ENCODE measurements around the gene MMP2. TPM values are rescaled to one million over a fixed set of nuclear protein-coding genes. Genes with fewer than 3 reads are reported as not detected.

The MMP2 gene
- total RNA-seq, 1 donor from 2014 or later = 452 TPM

GRCh38 chr16:55487048-55487803 is 8.2 kb downstream of the MMP2 start:
- Mint-ChIP-seq H3K4me3 (ENCODE audit: unreplicated experiment) (no peak overlapping the region), H3K4me1 (ENCODE audit: unreplicated experiment) (peaks cover 2% of the 10 kb centered on the region), H3K27me3 (ENCODE audit: unreplicated experiment) (no peaks in the 10 kb centered on the region), H3K9me3 (ENCODE audit: unreplicated experiment) (no peaks in the 10 kb centered on the region), H3K36me3 (ENCODE audit: unreplicated experiment) (peaks cover 73% of the 10 kb centered on the region), H3K27ac (ENCODE audit: unreplicated experiment) (no peak overlapping the region)
- DNase-seq (ENCODE audit: extremely low spot score, unreplicated experiment) = no peak
- TF ChIP-seq, protein P1, sequence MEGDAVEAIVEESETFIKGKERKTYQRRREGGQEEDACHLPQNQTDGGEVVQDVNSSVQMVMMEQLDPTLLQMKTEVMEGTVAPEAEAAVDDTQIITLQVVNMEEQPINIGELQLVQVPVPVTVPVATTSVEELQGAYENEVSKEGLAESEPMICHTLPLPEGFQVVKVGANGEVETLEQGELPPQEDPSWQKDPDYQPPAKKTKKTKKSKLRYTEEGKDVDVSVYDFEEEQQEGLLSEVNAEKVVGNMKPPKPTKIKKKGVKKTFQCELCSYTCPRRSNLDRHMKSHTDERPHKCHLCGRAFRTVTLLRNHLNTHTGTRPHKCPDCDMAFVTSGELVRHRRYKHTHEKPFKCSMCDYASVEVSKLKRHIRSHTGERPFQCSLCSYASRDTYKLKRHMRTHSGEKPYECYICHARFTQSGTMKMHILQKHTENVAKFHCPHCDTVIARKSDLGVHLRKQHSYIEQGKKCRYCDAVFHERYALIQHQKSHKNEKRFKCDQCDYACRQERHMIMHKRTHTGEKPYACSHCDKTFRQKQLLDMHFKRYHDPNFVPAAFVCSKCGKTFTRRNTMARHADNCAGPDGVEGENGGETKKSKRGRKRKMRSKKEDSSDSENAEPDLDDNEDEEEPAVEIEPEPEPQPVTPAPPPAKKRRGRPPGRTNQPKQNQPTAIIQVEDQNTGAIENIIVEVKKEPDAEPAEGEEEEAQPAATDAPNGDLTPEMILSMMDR (IDR thresholded peaks at IDR 0.05) = no peak

DNA sequence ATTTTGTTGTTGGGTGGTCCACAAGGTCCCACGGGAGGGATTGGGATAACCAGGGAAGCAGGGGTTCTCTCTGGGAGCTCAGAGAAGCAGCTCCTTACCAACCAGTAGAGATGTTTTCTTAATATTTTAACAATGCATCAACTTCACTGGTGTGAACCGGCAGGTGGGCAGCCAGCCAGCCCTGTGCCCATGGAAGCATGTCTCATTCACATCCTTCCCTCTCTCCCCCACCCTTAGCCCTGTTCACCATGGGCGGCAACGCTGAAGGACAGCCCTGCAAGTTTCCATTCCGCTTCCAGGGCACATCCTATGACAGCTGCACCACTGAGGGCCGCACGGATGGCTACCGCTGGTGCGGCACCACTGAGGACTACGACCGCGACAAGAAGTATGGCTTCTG is 9.3 kb downstream of the MMP2 start:
- DNase-seq (ENCODE audit: extremely low spot score, unreplicated experiment) = no peak
- H3K27me3 Mint-ChIP-seq (ENCODE audit: unreplicated experiment) = no peaks in the 10 kb centered on the region

DNA sequence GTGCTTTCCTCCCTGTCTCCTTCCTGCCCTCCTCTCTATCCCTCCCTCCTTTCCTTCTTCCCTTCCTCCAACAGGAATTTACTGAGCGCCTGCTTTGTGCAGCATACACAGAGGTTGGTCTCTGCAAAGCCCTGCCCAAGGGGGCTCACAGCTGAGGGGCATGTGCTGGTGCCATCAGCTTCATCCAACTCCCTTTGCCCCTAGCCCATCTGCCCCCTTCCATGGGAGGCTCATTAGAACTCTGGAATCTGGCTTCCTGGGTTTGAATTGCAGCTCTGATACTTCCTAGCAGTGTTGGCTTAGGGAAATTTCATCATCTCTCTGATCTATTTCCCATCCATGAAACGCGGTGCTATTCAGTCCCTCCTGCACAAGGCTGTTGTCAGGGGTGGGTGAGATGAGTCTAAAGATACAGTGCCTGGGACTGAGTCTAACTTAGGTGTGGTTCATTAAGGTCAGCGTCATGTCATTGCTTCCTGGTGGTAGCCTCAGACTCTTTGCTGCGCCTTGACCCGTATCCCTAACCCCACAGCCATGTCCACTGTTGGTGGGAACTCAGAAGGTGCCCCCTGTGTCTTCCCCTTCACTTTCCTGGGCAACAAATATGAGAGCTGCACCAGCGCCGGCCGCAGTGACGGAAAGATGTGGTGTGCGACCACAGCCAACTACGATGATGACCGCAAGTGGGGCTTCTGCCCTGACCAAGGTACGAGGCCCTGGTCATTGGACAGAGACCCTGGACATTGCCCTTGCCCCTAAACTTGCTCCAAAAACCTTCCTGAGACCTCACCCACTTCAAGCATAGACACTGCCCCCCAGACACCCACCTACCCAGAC is 10.3 kb downstream of the MMP2 start:
- H3K36me3 Mint-ChIP-seq (ENCODE audit: unreplicated experiment) = peaks cover 76% of the 10 kb centered on the region
- H3K9me3 Mint-ChIP-seq (ENCODE audit: unreplicated experiment) = no peaks in the 10 kb centered on the region
- H3K27ac Mint-ChIP-seq (ENCODE audit: unreplicated experiment) = no peak overlapping the region
- TF ChIP-seq, protein P1 (IDR thresholded peaks at IDR 0.05) = no peak
- no peaks in the 10 kb centered on the region for H3K27me3 Mint-ChIP-seq (ENCODE audit: unreplicated experiment)
- no peaks in the 10 kb centered on the region for H3K4me1 Mint-ChIP-seq (ENCODE audit: unreplicated experiment)
- DNase-seq (ENCODE audit: extremely low spot score, unreplicated experiment) = no peak
- no peak overlapping the region for H3K4me3 Mint-ChIP-seq (ENCODE audit: unreplicated experiment)

More for the DNA sequence above, 9.3 kb downstream of the MMP2 start:
- H3K4me1 Mint-ChIP-seq (ENCODE audit: unreplicated experiment) = no peaks in the 10 kb centered on the region
- H3K9me3 Mint-ChIP-seq (ENCODE audit: unreplicated experiment) = no peaks in the 10 kb centered on the region
- peaks cover 78% of the 10 kb centered on the region for H3K36me3 Mint-ChIP-seq (ENCODE audit: unreplicated experiment)
- TF ChIP-seq, protein P1 (IDR thresholded peaks at IDR 0.05) = no peak
- H3K4me3 Mint-ChIP-seq (ENCODE audit: unreplicated experiment) = no peak overlapping the region
- H3K27ac Mint-ChIP-seq (ENCODE audit: unreplicated experiment) = no peak overlapping the region

- no peak for DNase-seq (ENCODE audit: extremely low spot score, unreplicated experiment)
- H3K27me3 Mint-ChIP-seq (ENCODE audit: unreplicated experiment) = no peaks in the 10 kb centered on the region
- no peaks in the 10 kb centered on the region for H3K9me3 Mint-ChIP-seq (ENCODE audit: unreplicated experiment)
- H3K36me3 Mint-ChIP-seq (ENCODE audit: unreplicated experiment) = peaks cover 70% of the 10 kb centered on the region
- H3K27ac Mint-ChIP-seq (ENCODE audit: unreplicated experiment) = no peak overlapping the region
- no peak overlapping the region for H3K4me3 Mint-ChIP-seq (ENCODE audit: unreplicated experiment)
- peaks cover 5% of the 10 kb centered on the region for H3K4me1 Mint-ChIP-seq (ENCODE audit: unreplicated experiment)
- TF ChIP-seq, protein P1 (IDR thresholded peaks at IDR 0.05) = no peak
Measured at GRCh38 chr16:55489956-55490265, 10.9 kb downstream of the MMP2 start.

GRCh38 chr16:55490301-55490700 is 11.3 kb downstream of the MMP2 start:
- H3K4me3 Mint-ChIP-seq (ENCODE audit: unreplicated experiment) = no peak overlapping the region
- H3K36me3 Mint-ChIP-seq (ENCODE audit: unreplicated experiment) = peaks cover 69% of the 10 kb centered on the region
- H3K4me1 Mint-ChIP-seq (ENCODE audit: unreplicated experiment) = peaks cover 8% of the 10 kb centered on the region
- no peaks in the 10 kb centered on the region for H3K27me3 Mint-ChIP-seq (ENCODE audit: unreplicated experiment)
- no peak overlapping the region for H3K27ac Mint-ChIP-seq (ENCODE audit: unreplicated experiment)
- no peak for DNase-seq (ENCODE audit: extremely low spot score, unreplicated experiment)
- H3K9me3 Mint-ChIP-seq (ENCODE audit: unreplicated experiment) = no peaks in the 10 kb centered on the region
- TF ChIP-seq, protein P1 (IDR thresholded peaks at IDR 0.05) = no peak

All from osteocyte (in vitro differentiated cells).